Colonic mucosa (tissue), 4 donors: ENCODE data around the gene NTM. TPM values are rescaled to one million over a fixed set of nuclear protein-coding genes. Genes with fewer than 3 reads are reported as not detected.

ENCODE experiments used
- DNase-seq: peaks from one replicate; pipeline ENCODE4 v3.0.0-alpha.2; 2020
- H3K27ac ChIP-seq: fragments of 200-600 bp; one replicate; pipeline ENCODE4 v1.8.0; 2021
- H3K27me3 ChIP-seq: fragments of 200-600 bp; one replicate; pipeline ENCODE4 v1.8.0; 2021
- H3K36me3 ChIP-seq: fragments of 200-600 bp; one replicate; pipeline ENCODE4 v1.8.0; 2021
- H3K4me1 ChIP-seq: fragments of 200-600 bp; one replicate; pipeline ENCODE4 v1.8.0; 2021; ENCODE audit warnings: mild to moderate bottlenecking
- H3K4me3 ChIP-seq: fragments of 200-600 bp; one replicate; pipeline ENCODE4 v1.8.0; 2021
- H3K9ac ChIP-seq, 2 donors: one replicate each; pipeline ENCODE4 v1.7.0; 2013; ENCODE audit warnings: control low read depth in 2 of 2, low read depth in 2 of 2, low read length in 2 of 2
- H3K9me3 ChIP-seq: fragments of 200-600 bp; one replicate; pipeline ENCODE4 v1.8.0; 2021
- CTCF ChIP-seq: fragments of 200-600 bp; IDR thresholded peaks from one replicate; pipeline ENCODE4 v1.8.0; 2022; ENCODE audit warnings: antibody characterized with exemption, mild to moderate bottlenecking
- intact Hi-C: fragments of 100-400 bp; cut with DNase I; formaldehyde crosslinking; loops from one replicate; pipeline ENCODE4 v1.14.1; 2022
- total RNA-seq, 2 donors: library from RNA; stranded (reverse); fragmentation: NEBNext Ultra II Directional in 1 of 2; extraction: Animal tissue kit (Norgen Biotek cat#: 25700) in 1 of 2; gene quantifications; one replicate each; pipeline ENCODE4 v1.2.1, GENCODE V29; 2021
- donor health status: healthy.
- donor health status: DM: no; HTN: no; CAD: no.
- donor health status: DM: no; HTN: no; CAD: no.

Gene NTM
- total RNA-seq, 2 donors from 2014 or later: 1.6 to 2.8 TPM

DNA sequence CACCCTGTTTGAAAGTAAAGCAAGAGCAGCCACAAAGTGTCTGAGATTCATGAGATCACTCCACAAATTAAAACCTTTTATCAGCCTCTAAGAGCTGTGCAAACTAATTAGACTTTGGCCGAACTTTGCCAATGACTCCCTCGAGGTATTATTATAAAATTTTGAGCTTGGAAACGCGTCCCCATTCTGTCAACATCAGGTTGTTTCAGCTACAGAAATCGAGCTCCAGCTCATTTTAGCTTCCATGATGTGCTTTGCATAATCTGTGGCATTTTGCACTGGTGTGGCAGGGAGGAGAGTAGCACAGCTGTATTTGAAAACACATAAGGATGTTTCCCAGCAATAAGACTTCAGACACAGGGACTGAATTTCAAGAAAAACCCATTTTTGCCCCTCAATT is 872.2 kb downstream of the NTM start:
- H3K27ac ChIP-seq: no peak overlapping the region
- no peak for DNase-seq
- no peaks in the 10 kb centered on the region for H3K4me1 ChIP-seq
- H3K9me3 ChIP-seq: no peaks in the 10 kb centered on the region
- no peaks in the 10 kb centered on the region for H3K27me3 ChIP-seq
- no peak for TF ChIP-seq CTCF
- intact Hi-C loops: no loop called here
- H3K4me3 ChIP-seq: no peak overlapping the region
- H3K9ac ChIP-seq: no peak overlapping the region
- H3K36me3 ChIP-seq: no peaks in the 10 kb centered on the region

DNA sequence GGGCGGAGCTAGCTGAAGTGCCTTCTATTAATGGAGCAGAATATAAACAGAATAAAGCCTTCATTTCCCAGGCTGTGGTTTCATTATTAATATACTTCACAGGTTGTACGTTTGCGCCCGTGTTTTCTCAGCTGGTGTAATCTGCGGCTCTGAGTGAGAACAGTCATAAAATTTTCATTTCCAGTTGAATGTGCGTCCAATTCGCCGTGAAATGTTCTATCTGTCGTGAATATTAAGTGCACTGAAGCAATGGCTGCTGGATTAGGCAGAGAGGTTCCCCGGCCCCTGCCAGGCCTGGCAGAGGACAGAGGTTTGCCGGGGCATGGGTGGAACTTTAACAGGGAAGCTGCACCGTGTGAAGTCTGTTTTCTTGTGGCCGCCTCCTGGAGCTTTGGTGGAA is 874.4 kb downstream of the NTM start:
- H3K27ac ChIP-seq: no peak overlapping the region
- intact Hi-C loops: no loop called here

DNA sequence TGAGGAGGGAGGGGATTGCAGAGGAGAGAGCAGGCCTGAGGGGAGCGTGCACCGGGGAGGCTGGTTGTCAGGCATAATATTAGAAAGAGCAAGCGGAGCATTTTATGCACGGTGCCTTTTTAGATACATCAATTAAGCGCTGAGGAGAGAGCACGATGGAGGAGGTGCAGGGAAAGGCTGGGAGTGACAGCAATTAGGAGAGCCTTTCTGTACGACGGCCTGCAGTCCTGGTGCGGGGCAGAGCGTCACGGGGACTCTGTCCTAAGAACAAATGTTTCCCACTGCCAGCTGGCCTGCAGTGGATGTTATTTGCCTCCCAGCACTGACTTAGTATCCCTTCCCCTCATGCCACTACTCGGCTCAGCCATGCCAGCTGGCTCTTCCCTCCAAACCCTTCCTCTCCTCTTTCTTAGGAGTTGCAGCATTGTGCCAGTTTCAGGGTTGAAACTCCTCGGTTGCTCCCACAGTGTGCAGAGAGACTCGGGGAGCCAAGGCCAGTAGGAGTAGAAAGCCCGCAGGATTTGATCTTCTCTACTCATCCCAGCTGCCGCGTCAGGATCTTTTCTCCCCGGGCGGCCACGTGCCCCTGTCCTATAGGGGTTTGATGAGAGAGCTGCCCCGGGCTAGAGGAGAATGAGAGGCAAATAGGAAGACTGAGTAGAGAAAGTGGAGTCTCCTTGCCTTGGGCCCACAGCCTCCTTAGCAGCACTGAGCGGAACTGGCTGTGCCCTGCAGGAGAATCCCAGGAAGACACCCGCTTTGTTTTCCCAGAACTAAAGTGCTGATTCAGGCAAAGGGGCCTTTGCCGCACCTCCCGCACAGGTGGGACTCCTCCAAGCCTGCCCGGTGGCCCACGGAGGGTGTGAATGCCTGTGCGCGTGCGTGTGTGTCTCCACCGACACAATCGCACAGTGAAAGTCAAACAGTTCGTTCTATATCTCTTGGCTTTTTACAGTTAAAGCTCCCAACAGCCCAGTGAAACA is 875.3 kb downstream of the NTM start:
- Histone ChIP-seq H3K4me3 (no peak overlapping the region), H3K36me3 (no peaks in the 10 kb centered on the region), H3K4me1 (no peaks in the 10 kb centered on the region), H3K9ac (no peak overlapping the region), H3K9me3 (no peaks in the 10 kb centered on the region), H3K27ac (no peak overlapping the region), H3K27me3 (no peaks in the 10 kb centered on the region)
- no peak for TF ChIP-seq CTCF
- DNase-seq: no peak
- intact Hi-C loops: no loop called here

More for the DNA sequence above, 874.4 kb downstream of the NTM start:
- H3K27me3 ChIP-seq: no peaks in the 10 kb centered on the region
- no peak for TF ChIP-seq CTCF
- H3K4me3 ChIP-seq: no peak overlapping the region
- no peaks in the 10 kb centered on the region for H3K4me1 ChIP-seq
- no peaks in the 10 kb centered on the region for H3K9me3 ChIP-seq
- no peak for DNase-seq
- H3K9ac ChIP-seq: no peak overlapping the region
- no peaks in the 10 kb centered on the region for H3K36me3 ChIP-seq

GRCh38 chr11:132248580-132248979 is 878.2 kb downstream of the NTM start:
- Histone ChIP-seq H3K4me3 (no peak overlapping the region), H3K36me3 (no peaks in the 10 kb centered on the region), H3K9me3 (no peaks in the 10 kb centered on the region), H3K27me3 (no peaks in the 10 kb centered on the region), H3K4me1 (no peaks in the 10 kb centered on the region), H3K9ac (no peak overlapping the region), H3K27ac (no peak overlapping the region)
- intact Hi-C loops: no loop called here
- no peak for TF ChIP-seq CTCF
- DNase-seq: no peak

DNA sequence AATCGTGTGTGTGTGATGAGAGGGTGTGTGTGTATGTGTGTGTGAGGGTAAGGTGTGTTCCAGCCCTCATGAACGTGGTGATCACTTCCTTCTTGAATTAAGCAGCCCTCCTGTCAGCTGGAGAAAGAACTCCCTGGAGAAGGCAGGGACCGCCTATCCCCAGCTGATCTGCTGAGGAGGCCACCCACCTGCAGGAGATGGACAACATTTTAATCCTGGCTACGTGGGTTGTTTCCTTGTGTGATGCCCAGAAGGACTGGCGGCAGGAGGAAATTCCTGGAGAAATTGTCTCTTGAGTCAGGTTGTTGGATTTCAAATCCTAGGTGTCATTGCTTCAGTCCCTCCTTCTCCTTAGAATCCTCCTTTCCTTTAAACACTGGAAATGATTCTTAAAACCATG is 878.8 kb downstream of the NTM start:
- no peak for DNase-seq
- Histone ChIP-seq H3K4me1 (no peaks in the 10 kb centered on the region), H3K27ac (no peak overlapping the region), H3K9me3 (no peaks in the 10 kb centered on the region), H3K4me3 (no peak overlapping the region), H3K9ac (no peak overlapping the region), H3K36me3 (no peaks in the 10 kb centered on the region), H3K27me3 (no peaks in the 10 kb centered on the region)
- intact Hi-C loops: no loop called here
- no peak for TF ChIP-seq CTCF
